WTC11 (cell line): ENCODE data around the gene NRN1L.

Experiments
- CREM ChIP-seq: sonication (generic); formaldehyde crosslinking; IDR thresholded peaks from 2 replicates; pipeline ENCODE4 v1.8.1; 2022; ENCODE audit warnings: mild to moderate bottlenecking, missing genetic modification reagents, moderate library complexity
- FOXK1 ChIP-seq: sonication (generic); formaldehyde crosslinking; IDR thresholded peaks from 2 replicates; pipeline ENCODE4 v1.8.0; 2022; ENCODE audit warnings: mild to moderate bottlenecking, moderate library complexity, missing genetic modification reagents
- TEAD4 ChIP-seq: sonication (generic); formaldehyde crosslinking; IDR thresholded peaks from 2 replicates; pipeline ENCODE4 v1.8.0; 2022; ENCODE audit warnings: mild to moderate bottlenecking, missing genetic modification reagents
- ZBTB43 ChIP-seq: sonication (generic); formaldehyde crosslinking; IDR thresholded peaks from 2 replicates; pipeline ENCODE4 v1.8.1; 2023; ENCODE audit warnings: mild to moderate bottlenecking, missing genetic modification reagents
- ZNF232 ChIP-seq: sonication (generic); formaldehyde crosslinking; IDR thresholded peaks from 2 replicates; pipeline ENCODE4 v1.8.0; 2022; ENCODE audit warnings: mild to moderate bottlenecking, missing genetic modification reagents

GRCh38 chr16:67892899-67893742 is 8.4 kb downstream of the NRN1L start, which contains the start of gene PSKH1:
- TF ChIP-seq TEAD4 (CRISPR knock-in tag) (no peak), CREM (CRISPR knock-in tag) (peak; percentile 95), FOXK1 (CRISPR knock-in tag) (peak; percentile 51), ZBTB43 (CRISPR knock-in tag) (no peak), ZNF232 (0 out of 2 replicates have a peak, but pooled peaks have one; percentile 48)
